Mononuclear cell (primary cell): ENCODE results near the gene PAGR1. TPM values are rescaled to one million over a fixed set of nuclear protein-coding genes. Genes with fewer than 3 reads are reported as not detected.
"Not testable (repeated sequence)": the region's sequence is repeated elsewhere in the genome, so short reads cannot be mapped to it uniquely, and the experiment has no call there.

Source experiments
- H3K27me3 ChIP-seq: 2 replicates; pipeline ENCODE4 v1.6.0; 2011; ENCODE audit warnings: low read length, control low read depth; ENCODE audit not compliant: insufficient read depth
- H3K4me1 ChIP-seq: 2 replicates; pipeline ENCODE4 v1.5.1; 2011; ENCODE audit warnings: mild to moderate bottlenecking, low read length, control low read depth; ENCODE audit not compliant: insufficient read depth
- H3K4me3 ChIP-seq: 2 replicates; pipeline ENCODE4 v1.5.1; 2011; ENCODE audit warnings: mild to moderate bottlenecking, low read length, moderate library complexity
- H3K9me3 ChIP-seq: 2 replicates; pipeline ENCODE4 v1.5.1; 2011; ENCODE audit warnings: low read depth, mild to moderate bottlenecking, control low read depth, low read length
- total RNA-seq: library from RNA; depleted of rRNA; stranded (reverse); fragments of >200 nt; gene quantifications from one replicate; pipeline ENCODE4 v1.2.3, GENCODE V29; 2012

PAGR1 gene
- 14.4 TPM for total RNA-seq

DNA sequence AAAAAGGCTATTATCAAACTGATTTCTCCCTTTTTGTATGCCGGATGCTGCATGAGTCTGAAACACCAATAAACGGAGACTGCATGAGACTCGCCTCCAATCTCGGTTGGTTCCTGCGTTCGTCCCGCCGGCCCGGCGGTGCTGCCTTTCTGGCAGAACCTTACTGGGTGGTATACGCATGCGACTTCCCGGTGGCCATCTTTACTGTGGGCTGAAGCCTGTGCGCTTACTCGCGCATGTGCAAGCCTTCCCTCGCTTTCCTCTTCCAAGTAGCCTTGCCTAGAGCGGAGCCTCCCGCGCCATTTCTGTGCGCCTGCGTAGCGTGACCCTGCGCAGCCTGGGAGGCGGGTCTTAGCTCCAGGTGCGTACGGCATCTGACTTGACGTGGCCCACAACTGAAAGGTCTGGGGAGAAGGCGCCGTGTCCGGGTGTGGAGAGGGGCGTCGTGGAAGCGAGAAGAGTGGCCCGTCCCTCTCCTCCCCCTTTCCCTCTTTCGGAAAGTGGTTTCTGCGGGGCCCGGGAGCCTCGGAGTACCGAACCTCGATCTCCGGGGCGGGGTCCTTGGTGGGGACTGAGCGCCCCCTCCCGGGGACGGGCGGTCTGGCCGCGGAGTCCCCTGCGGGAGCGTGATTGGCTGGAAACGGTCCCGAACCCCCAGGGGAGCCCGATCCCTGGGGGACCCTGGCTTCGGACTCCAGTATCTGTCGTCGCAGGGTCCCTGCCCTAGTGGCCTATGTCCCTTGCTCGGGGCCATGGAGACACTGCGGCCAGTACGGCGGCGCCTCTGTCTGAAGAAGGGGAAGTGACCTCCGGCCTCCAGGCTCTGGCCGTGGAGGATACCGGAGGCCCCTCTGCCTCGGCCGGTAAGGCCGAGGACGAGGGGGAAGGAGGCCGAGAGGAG lies at the start of gene PAGR1:
Gene PAGR1 (plus strand): TSS at position 360 of the 901 bp plus-strand sequence. CDS start 374 bp downstream, at position 734.
- no peaks in the 10 kb centered on the region for H3K9me3 ChIP-seq
- peaks cover 6% of the 10 kb centered on the region for H3K27me3 ChIP-seq
- peaks cover 66% of the 10 kb centered on the region for H3K4me1 ChIP-seq
- H3K4me3 ChIP-seq, result peak within 1 kb of the TSS; percentile 88

DNA sequence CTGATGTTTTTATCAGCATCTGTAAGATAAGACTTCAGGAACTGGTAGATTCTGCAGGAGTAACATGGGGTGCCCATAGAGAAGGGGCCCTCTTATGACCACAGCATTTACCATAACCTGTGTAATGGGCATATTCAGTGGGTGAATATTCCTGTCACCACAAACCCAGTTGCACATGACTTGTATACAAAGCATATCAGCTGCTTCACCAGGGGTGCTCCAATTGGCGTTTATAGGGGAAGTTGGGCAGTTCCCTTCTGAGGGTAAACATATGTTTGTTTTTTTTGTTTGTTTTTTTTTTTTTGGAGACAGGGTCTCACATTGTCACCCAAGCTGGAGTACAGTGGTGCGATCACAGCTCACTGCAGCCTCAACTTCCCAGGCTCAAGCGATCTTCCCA lies 49.4 kb upstream of the PAGR1 start:
- H3K9me3 ChIP-seq, result no peaks in the 10 kb centered on the region
- H3K4me1 ChIP-seq, result peaks cover 10% of the 10 kb centered on the region
- H3K4me3 ChIP-seq, result no peak overlapping the region
- H3K27me3 ChIP-seq, result no peaks in the 10 kb centered on the region

- Histone ChIP-seq H3K9me3 (no peaks in the 10 kb centered on the region), H3K4me3 (no peak overlapping the region), H3K4me1 (peaks cover 11% of the 10 kb centered on the region)
Measured at GRCh38 chr16:29767062-29767461, 48.9 kb upstream of the PAGR1 start.

GRCh38 chr16:29769507-29769906 lies 46.4 kb upstream of the PAGR1 start:
- H3K27me3 ChIP-seq, result no peaks in the 10 kb centered on the region
- no peaks in the 10 kb centered on the region for H3K9me3 ChIP-seq
- no peak overlapping the region for H3K4me3 ChIP-seq
- H3K4me1 ChIP-seq, result peaks cover 19% of the 10 kb centered on the region

More at GRCh38 chr16:29767062-29767461, 48.9 kb upstream of the PAGR1 start:
- H3K27me3 ChIP-seq, result no peaks in the 10 kb centered on the region

DNA sequence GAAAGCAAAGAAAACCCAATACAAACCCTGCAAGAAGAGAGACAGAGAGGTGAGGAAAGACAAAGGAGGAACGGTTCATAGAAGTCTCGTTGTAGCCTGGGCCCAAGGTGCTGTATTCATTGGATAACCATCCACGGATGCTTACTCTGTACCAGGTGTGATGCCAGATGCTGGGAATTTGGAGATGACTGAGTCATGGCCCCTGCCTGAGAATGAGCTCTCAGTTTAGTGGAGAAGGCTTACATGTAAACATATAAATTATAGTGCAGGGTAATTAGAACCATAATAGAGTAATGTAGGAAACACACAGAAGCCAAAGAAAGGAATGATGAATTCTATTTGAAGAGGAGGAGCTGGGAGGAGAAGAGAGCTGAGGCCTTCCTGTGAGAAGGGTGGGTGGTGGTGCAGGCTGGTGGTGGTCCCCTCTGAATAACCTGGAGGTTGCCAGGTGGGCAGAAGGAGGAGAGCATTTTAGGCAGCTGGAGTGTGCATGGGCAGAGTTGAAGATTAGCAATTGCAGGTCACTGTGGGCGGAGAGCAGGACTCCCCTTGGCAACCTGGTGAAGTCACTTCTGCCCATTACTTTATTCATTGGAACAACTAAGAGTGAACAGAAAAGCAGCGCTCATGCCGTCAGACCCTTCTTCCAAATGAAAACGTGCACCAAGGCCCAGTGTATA lies 45.6 kb upstream of the PAGR1 start:
- H3K9me3 ChIP-seq, result no peaks in the 10 kb centered on the region
- no peaks in the 10 kb centered on the region for H3K27me3 ChIP-seq
- peaks cover 19% of the 10 kb centered on the region for H3K4me1 ChIP-seq
- no peak overlapping the region for H3K4me3 ChIP-seq

- not testable (repeated sequence) for H3K27me3 ChIP-seq, H3K4me3 ChIP-seq, H3K9me3 ChIP-seq
- peaks cover 19% of the 10 kb centered on the region for H3K4me1 ChIP-seq
Measured at GRCh38 chr16:29772330-29772729, 43.6 kb upstream of the PAGR1 start.

DNA sequence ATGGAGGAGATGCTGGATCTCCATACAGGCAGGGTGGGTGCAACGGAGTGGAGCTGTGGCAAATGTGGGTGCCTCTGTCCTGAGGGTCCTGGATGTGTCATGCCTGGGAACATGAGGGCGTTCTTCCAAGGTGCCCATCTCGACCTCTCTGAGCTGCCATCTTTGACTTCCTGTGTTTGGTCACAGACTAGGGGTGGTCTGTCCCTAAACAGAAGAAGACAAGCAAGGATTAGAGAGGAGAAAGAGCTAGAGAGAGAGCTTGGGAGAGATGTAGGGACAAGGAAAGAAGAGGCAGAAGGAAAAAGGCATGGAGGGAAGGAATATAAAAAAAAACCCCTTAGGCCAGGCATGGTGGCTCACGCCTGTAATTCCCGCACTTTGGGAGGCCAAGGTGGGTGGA lies 41.2 kb upstream of the PAGR1 start:
- H3K4me1 ChIP-seq, result peaks cover 19% of the 10 kb centered on the region
- no peaks in the 10 kb centered on the region for H3K9me3 ChIP-seq
- H3K4me3 ChIP-seq, result no peak overlapping the region
- no peaks in the 10 kb centered on the region for H3K27me3 ChIP-seq

GRCh38 chr16:29775742-29776408 lies 40.1 kb upstream of the PAGR1 start:
- Histone ChIP-seq H3K27me3 (no peaks in the 10 kb centered on the region), H3K4me3 (no peak overlapping the region), H3K4me1 (peaks cover 14% of the 10 kb centered on the region), H3K9me3 (no peaks in the 10 kb centered on the region)

DNA sequence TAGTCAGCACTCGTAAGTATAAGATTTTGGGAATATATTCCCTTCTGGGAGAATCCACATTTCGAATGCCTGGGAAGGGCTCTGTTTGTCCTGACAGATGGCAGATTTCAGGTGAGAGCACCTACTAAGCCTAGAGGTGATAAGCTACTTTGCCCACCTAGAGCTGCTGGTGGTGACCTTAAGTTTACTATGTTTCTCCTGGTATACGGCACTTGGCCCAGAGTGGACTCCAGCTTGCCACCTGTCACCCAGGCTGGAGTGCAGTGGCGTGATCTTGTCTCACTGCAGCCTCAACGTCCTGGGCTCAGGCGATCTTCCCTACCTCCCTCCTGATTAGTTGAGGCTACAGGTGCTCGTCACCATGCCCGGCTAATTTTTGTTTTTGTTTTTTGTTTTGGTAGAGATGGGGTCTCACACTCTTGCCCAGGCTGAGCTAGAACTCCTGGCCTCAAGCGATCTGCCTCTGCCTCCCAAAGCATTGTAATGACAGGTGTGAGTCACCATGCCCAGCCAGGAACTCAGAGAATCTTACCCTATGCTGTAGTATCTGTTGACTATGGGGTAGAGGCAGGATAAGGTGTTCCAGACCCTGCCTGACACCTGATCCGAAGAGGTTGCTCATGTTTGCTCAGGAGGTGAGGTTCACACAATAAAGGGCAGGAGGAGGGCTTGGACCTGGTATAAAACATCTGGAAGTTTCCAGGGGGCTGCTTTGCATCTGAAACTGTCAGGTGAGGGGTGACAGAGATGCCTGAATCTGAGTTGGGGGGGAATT lies 38.2 kb upstream of the PAGR1 start, which contains the start of gene ZG16:
Gene ZG16 (plus strand): TSS at position 681 of the 775 bp plus-strand sequence. CDS start 1,011 bp downstream, outside the sequence.
- H3K4me1 ChIP-seq, result peaks cover 7% of the 10 kb centered on the region
- H3K9me3 ChIP-seq, result no peaks in the 10 kb centered on the region
- no peaks in the 10 kb centered on the region for H3K27me3 ChIP-seq
- no peak within 1 kb of the TSS for H3K4me3 ChIP-seq

DNA sequence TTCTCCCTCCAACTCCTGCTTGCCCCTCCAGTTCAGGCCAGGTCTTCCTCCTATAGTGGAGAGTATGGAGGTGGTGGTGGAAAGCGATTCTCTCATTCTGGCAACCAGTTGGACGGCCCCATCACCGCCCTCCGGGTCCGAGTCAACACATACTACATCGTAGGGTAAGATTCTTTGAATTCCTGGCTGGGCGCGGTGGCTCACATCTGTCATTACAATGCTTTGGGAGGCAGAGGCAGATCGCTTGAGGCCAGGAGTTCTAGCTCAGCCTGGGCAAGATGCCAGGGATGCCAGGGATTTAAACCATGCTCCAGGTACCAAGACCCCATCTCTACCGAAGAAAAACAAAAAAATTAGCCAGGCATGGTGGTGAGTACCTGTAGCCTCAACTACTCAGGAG lies 36.5 kb upstream of the PAGR1 start:
- Histone ChIP-seq H3K4me1 (no peaks in the 10 kb centered on the region), H3K27me3 (no peaks in the 10 kb centered on the region), H3K4me3 (no peak overlapping the region), H3K9me3 (no peaks in the 10 kb centered on the region)

GRCh38 chr16:29783094-29783953 lies 32.6 kb upstream of the PAGR1 start:
- H3K9me3 ChIP-seq, H3K27me3 ChIP-seq, H3K4me3 ChIP-seq: not testable (repeated sequence)
- H3K4me1 ChIP-seq, result peaks cover 12% of the 10 kb centered on the region

DNA sequence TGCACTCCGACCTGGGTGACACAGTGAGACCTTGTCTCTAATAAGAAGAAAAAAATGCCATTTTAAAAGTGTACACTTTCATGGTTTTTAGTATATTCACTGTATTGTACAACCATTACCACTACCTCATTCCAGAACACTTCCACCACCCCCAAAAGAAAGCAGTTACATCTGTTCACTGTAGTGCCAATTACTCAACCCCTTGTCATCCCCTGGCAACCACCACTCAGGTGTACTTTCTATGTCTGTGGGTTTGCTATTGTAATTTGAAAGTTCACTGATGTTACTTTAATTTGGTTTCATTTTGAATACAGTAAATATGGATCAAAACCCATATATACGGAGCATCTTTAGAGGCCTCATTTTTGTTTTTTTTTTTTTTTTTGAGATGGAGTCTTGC lies 31.8 kb upstream of the PAGR1 start:
- Histone ChIP-seq H3K4me3 (no peak overlapping the region), H3K9me3 (no peaks in the 10 kb centered on the region), H3K27me3 (no peaks in the 10 kb centered on the region)

GRCh38 chr16:29784901-29785500 lies 31.0 kb upstream of the PAGR1 start:
- no peak overlapping the region for H3K4me3 ChIP-seq
- H3K27me3 ChIP-seq, result no peaks in the 10 kb centered on the region
- H3K9me3 ChIP-seq, result no peaks in the 10 kb centered on the region
- peaks cover 18% of the 10 kb centered on the region for H3K4me1 ChIP-seq

More for the DNA sequence above, 31.8 kb upstream of the PAGR1 start:
- peaks cover 12% of the 10 kb centered on the region for H3K4me1 ChIP-seq
